HG03460 (cell line): ENCODE results near the gene ITM2B.

Experiments used
- ATAC-seq: cut with Tn5 transposase; IDR thresholded peaks from one replicate; pipeline ENCODE4 v1.9.1; 2021; ENCODE audit not compliant: unreplicated experiment

The ITM2B gene

GRCh38 chr13:48255954-48256353 lies 22.9 kb downstream of the ITM2B start:
- no peak for ATAC-seq

DNA sequence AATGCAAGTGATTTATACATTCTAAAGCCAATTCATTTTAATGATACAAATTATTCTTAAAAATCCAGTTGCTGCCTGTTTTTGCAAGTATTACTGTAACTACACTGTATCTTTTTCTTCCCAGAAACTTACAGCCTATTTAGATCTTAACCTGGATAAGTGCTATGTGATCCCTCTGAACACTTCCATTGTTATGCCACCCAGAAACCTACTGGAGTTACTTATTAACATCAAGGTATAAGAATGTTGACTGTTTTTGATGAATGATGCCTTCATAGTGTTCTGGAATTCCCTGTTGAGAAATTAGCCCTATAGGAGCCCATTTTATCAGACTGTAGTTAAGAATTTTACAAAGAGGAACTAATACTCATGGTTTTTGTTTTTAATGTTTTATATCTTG lies 25.0 kb downstream of the ITM2B start:
- no peak for ATAC-seq

- ATAC-seq, result no peak
These were observed 25.4 kb downstream of the ITM2B start for GRCh38 chr13:48258430-48258829.

- no peak for ATAC-seq
These were observed 28.0 kb downstream of the ITM2B start for GRCh38 chr13:48260970-48261369.

- ATAC-seq, result no peak
These were observed 30.2 kb downstream of the ITM2B start for GRCh38 chr13:48263196-48263595.

GRCh38 chr13:48264058-48264457 lies 31.1 kb downstream of the ITM2B start:
- ATAC-seq, result no peak

GRCh38 chr13:48265217-48265815 lies 32.3 kb downstream of the ITM2B start:
- peak; percentile 83 for ATAC-seq

- no peak for ATAC-seq
These were observed 33.1 kb downstream of the ITM2B start for GRCh38 chr13:48266150-48266549.

DNA sequence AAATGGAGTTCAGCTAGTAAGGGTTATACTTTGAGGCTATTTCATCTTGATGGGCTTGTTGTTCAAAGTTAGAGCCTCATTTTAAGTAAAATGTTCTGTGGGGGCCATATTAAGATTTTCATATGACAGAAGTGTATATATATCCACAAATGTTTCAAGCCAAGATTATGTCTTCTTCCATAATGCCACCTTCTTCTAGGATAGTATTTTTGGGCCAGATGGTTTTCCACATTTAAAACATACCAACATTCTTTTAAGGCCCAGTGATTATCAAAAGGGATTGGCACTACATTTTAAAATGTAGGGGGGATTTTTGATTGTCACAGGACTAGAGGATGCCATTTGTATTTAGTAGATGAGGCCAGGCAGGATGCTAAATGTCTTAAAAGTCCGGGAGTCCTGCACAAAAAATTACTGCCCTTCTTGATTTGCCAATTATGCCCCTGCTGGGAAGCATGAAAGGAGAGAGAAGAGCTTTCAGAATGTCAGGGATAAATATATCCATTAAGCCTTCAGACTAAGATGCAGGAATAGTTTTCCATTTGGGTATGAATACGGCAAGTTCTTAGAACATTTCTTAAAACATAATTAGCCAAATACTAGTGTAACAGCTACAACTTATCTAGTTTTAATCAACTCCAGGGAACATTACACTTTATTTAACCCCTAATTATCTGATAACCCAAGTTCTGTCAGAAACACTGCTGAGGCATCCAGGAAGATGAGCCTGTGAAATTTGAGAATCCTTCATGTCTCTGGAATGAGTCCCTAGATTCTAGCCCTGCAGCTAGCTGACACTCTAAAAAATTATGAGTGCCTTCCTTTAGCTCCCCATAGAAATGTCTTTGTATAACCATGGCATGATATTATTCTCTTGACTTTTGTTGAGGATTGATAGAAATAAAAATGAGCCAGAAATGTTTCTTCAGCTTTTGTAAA lies 34.0 kb downstream of the ITM2B start:
- ATAC-seq, result no peak

DNA sequence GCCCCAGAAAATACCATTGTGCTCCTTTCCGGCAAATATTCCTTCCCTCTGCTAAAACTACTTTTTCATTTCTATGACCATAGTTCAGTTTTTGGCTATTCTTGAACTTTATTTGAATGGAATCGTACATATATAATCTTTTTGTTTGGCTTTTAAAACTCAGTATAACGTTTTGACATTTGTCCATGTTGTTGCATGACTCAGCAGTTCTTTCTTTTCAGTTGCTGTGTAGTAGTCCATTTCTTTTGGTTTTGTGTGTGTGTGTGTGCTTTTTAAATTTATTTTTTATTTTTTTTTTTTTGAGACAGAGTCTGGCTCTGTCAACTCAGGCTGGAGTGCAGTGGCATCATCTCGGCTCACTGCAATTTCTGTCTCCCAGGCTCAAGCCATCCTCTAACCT lies 35.0 kb downstream of the ITM2B start:
- ATAC-seq, result no peak

GRCh38 chr13:48273346-48273745 lies 40.3 kb downstream of the ITM2B start:
- no peak for ATAC-seq

DNA sequence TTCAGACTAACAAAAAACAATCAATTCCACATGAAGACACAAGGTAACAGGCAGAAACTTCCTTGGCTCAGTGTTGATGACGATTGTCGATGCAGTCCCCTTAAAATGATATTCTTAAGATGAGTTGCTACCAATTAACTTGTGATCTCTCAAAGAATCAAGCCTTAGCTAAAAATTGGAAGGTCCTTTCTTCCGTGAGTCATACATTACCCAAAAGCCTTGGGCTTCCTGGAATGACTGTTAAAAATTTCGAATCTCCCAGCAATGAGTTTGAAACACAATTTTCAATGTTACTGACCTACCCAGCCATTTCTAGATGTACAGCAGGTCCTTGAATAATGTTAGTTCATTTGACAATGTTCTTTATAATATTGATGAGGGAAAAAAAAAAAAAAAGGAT lies 42.5 kb downstream of the ITM2B start:
- no peak for ATAC-seq

DNA sequence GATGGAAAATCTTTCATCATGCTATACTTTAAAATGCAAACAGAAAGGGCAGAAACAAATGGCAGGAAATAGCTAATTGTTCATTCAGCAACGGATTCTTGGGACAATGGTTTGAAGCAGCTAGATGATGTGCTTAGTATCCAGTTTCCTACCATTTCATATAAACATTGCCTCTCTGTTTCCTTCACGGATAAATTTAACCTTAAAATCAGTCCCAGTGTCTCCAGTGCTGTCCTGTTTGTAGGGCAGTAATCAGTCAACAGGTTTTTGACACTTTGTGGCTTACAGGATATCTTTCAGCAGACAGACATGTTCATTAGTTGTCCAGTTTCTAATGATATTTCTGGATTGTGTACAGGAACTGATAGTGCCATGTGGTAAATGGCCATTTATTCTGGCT lies 45.8 kb downstream of the ITM2B start:
- ATAC-seq, result no peak

- no peak for ATAC-seq
These were observed 48.5 kb downstream of the ITM2B start for GRCh38 chr13:48281556-48281955.

- ATAC-seq, result no peak
These were observed 58.7 kb downstream of the ITM2B start for GRCh38 chr13:48291730-48292129.

GRCh38 chr13:48292650-48293049 lies 59.6 kb downstream of the ITM2B start:
- ATAC-seq, result no peak

DNA sequence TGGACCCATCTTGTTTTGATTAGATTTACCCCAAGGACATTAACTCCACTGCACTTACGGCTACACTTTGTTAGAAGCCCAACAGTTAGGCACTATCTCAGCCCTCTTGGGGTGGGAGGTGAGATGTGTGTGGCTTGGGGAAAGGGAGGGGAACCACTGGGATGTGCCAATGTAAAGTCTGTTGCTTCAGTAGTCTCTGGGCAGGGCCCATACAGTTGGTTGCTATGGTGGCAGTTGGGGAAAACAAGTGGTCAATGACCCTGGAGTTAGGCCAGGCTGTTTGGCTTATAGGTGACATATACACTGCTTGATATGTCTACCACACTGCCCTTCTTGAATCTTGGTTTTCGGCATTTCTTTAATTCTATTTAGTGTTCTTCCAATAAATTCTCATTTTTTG lies 61.6 kb downstream of the ITM2B start:
- no peak for ATAC-seq

- no peak for ATAC-seq
These were observed 62.3 kb downstream of the ITM2B start for GRCh38 chr13:48295271-48295670.

- ATAC-seq, result peak; percentile 61
These were observed 63.5 kb downstream of the ITM2B start for GRCh38 chr13:48296528-48296927.

DNA sequence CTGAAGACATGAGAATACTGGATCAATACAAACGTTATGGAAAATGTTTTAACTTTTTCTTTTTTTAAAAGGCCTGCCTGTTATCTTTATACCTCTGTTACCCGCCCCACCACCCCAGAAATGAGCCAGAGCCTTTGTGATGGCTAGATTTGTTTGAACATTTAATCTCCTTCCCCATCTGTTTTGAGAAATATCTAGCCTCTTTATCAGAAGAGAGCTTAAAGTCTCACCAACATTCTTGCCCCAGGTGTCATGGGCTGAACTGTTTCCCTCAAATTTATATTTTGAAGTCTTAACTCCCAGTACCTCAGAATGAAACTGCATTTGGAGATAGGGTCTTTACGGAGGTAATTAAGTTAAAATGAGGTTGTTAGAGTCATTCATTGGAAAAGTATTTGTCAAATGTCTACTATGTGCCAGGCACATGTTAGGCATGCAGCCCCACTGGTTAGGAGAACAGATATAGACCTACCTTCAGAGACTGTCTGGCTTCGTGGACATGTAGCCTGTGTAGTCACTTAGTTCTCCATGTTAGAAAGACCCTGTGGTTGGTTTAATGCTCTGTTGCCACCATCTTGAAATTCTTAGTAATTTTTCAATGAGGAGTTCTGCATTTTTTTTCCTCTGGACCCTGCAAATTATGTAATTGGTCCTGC lies 64.3 kb downstream of the ITM2B start:
- ATAC-seq, result no peak

DNA sequence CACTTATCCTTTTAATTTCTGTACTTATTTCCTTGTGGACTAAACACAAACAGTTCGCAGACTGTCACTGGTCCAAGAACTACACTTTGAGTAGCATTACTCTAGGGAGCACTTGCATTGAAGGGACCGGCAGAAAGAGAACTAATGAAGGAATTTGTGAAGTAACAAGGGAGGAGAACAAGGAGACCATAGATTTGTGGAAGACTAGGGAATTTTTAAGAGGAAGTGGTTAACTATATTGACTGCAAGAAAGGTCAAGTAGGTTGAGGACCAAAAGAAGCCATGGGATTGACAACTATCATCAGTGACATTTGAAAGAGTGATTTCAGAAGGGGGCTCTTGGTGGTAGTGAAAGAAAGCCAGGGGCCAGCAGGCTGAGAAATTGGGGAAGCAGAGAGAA lies 66.6 kb downstream of the ITM2B start:
- no peak for ATAC-seq

- ATAC-seq, result peak; percentile 7
These were observed 69.9 kb downstream of the ITM2B start for GRCh38 chr13:48302871-48303358.
